HL-60 (cell line): ENCODE results near the gene ASCC1.

ENCODE experiments used
- CTCF ChIP-seq: IDR thresholded peaks from one replicate; pipeline ENCODE4 v1.5.1; 2011; ENCODE audit warnings: low read length, control low read depth, inconsistent platforms; ENCODE audit not compliant: insufficient read depth
- SPI1 ChIP-seq: IDR thresholded peaks from 2 replicates; pipeline ENCODE4 v1.6.1; 2012; ENCODE audit warnings: low read depth, mild to moderate bottlenecking, borderline replicate concordance

DNA sequence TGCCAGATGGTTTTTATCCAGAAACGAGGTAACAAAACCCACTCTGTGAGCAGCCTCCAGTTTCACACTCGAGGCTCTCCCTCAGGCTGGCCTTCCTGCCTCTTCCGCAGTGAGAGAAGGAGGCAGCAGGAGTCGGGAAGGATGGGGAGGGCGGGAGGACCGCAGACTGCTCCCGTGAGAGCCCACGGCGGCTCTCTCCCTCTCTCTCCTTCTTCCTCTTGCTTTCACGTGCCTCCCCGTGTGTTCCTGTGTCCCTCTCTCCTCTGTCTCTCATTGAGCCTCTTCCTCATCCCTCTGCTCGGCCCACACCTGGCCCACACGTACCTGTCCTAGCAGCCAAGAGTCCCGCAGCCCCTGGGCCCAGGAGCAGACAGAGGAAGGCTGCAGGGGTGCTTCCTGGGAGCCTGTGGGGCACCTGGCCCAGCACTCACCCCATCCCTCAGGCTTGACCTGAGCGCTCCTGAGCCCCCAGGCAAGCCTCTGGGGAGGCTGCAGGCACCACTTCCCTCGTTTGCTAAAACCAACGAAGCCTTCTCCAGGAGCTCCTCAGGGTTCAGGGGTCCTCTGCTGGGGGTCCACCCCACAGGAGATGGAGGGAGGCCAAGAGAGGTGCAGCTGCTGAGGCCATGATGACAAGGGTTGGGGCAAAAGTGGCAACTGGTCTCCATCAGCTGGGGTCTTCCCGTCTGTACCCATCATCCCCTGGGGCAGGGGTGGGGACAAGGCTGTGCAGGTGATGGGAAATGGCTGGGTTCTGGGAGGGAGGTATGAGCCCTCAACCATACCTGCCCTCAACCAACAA lies 141.3 kb downstream of the ASCC1 start:
- TF ChIP-seq CTCF (no peak), SPI1 (no peak)
